Panc1 (cell line): Measurements from ENCODE around the gene TMEM14C. TPM values are rescaled to one million over a fixed set of nuclear protein-coding genes. Genes with fewer than 3 reads are reported as not detected.
A peak's percentile ranks its signal among the peaks of the same experiment; 100 is the strongest.

Experiments
- ATAC-seq: fragments of 200-7000 bp; cut with Tn5 transposase; 2 replicates; pipeline ENCODE4 v1.9.1; 2020; ENCODE audit warnings: mild to moderate bottlenecking, moderate library complexity
- BruUV-seq: library from RNA; stranded (reverse); fragments of 400-500 nt; replicated peaks from 2 replicates; lab custom pipeline; 2021; lab: Mats Ljungman, UMichigan
- CTCF ChIA-PET: fragments of 300-600 bp; sonication (Branson Sonifier 250); formaldehyde crosslinking; loops from one replicate; lab custom pipeline; 2022; ENCODE audit warnings: antibody characterized with exemption; lab: Charles Lee
- POLR2A ChIA-PET: fragments of 300-600 bp; sonication (Branson Sonifier 250); formaldehyde crosslinking; loops from one replicate; lab custom pipeline; 2022; ENCODE audit warnings: antibody characterized with exemption; lab: Charles Lee
- DNase-seq: peaks from one replicate; pipeline ENCODE4 v3.0.0-alpha.2; 2010; ENCODE audit warnings: low read depth, low spot score
- H3K27ac ChIP-seq: 2 replicates; pipeline ENCODE4 v1.5.1; 2011; ENCODE audit warnings: mild to moderate bottlenecking, low read length, inconsistent platforms
- H3K27me3 ChIP-seq: fragments of 200-500 bp; sonication (Bioruptor generic); 2 replicates; pipeline ENCODE4 v1.6.0; 2014; ENCODE audit warnings: low read length, inconsistent platforms; ENCODE audit not compliant: control insufficient read depth, insufficient read depth
- H3K36me3 ChIP-seq: fragments of 200-500 bp; sonication (Bioruptor generic); 2 replicates; pipeline ENCODE4 v1.5.1; 2014; ENCODE audit warnings: inconsistent platforms, mild to moderate bottlenecking, low read length, moderate library complexity; ENCODE audit not compliant: control insufficient read depth, insufficient read depth
- H3K4me1 ChIP-seq: 2 replicates; pipeline ENCODE4 v1.5.1; 2011; ENCODE audit warnings: inconsistent platforms, mild to moderate bottlenecking, low read length, moderate library complexity; ENCODE audit not compliant: control insufficient read depth, insufficient read depth
- H3K4me3 ChIP-seq, 2 experiments: 2 replicates each; pipeline ENCODE4 v1.5.1; 2011 to 2012; ENCODE audit warnings: low read depth in 2 of 2, low read length in 2 of 2, mild to moderate bottlenecking in 2 of 2, inconsistent platforms in 1 of 2, moderate library complexity in 1 of 2
- H3K9me3 ChIP-seq: fragments of 200-500 bp; sonication (Bioruptor generic); 2 replicates; pipeline ENCODE4 v1.5.1; 2014; ENCODE audit warnings: low read depth, mild to moderate bottlenecking, inconsistent platforms, low read length, moderate library complexity; ENCODE audit not compliant: control insufficient read depth, insufficient read depth
- CTCF ChIP-seq: fragments of 450-650 bp; IDR thresholded peaks from 2 replicates; pipeline ENCODE4 v1.5.1; 2017; ENCODE audit warnings: mild to moderate bottlenecking
- POLR2AphosphoS5 ChIP-seq: IDR thresholded peaks from 2 replicates; pipeline ENCODE4 v1.6.1; 2012; ENCODE audit warnings: mild to moderate bottlenecking, low read depth, low read length, moderate library complexity
- SIN3A ChIP-seq: IDR thresholded peaks from 2 replicates; pipeline ENCODE4 v1.6.1; 2012; ENCODE audit warnings: low read depth, mild to moderate bottlenecking, low read length, moderate library complexity, borderline replicate concordance; ENCODE audit not compliant: insufficient read depth
- TCF7L2 ChIP-seq: IDR thresholded peaks from 2 replicates; pipeline ENCODE4 v1.6.1; 2011; ENCODE audit warnings: mild to moderate bottlenecking, low read depth, low read length, inconsistent platforms
- in situ Hi-C: cut with HindIII; loops from 2 replicates; pipeline ENCODE4 v1.10.0; 2016; ENCODE audit warnings: low sequenced_read_pairs, low pct_unique_long_range_greater_than_20kb
- intact Hi-C: fragments of 100-400 bp; cut with micrococcal nuclease; formaldehyde crosslinking; loops from one replicate; pipeline ENCODE4 v1.10.0; 2022; ENCODE audit not compliant: unreplicated experiment
- total RNA-seq: library from RNA; stranded (reverse); gene quantifications from one replicate; pipeline ENCODE4 v1.2.1, GENCODE V29; 2021; ENCODE audit not compliant: unreplicated experiment
- TF ChIP-seq, protein P1 (sequence below), 2 experiments: IDR thresholded peaks; 2 replicates each; pipeline ENCODE4 v1.6.1; 2011 to 2012; ENCODE audit warnings: low read depth in 2 of 2, control low read depth in 1 of 2, low read length in 1 of 2, mild to moderate bottlenecking in 1 of 2, moderate library complexity in 1 of 2; ENCODE audit not compliant: insufficient read depth in 1 of 2

The TMEM14C gene
- total RNA-seq, 1 experiment from 2014 or later, result 159 TPM

DNA sequence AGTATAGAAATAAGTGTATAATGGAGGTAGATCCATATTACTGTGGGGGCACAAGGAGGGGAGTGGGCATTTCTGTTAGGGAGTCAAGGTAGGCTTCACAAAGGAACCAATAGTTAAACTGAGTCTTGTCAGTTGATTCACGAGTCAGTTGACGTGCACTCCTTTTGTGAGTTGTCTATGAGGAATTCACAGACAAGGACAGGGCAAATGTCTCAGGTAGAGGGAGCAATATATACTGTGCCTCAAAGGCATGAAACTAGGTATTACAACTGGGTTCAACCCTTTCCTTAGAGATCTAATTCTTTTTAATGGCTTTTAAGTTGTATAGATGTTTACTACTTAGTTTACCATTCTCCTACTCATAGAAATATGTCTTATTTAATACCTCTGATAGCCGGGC, 11.0 kb downstream of the TMEM14C start:
- H3K4me3 ChIP-seq, result no peak overlapping the region
- H3K27me3 ChIP-seq, result no peaks in the 10 kb centered on the region
- CTCF ChIA-PET, result no interaction called here
- peak overlapping the region; percentile 98 for H3K27ac ChIP-seq
- POLR2A ChIA-PET, result interaction anchor here (1.2 kb wide), 1 partner anchor 39 kb away, joined by 4 read pairs; the partner anchor contains the start of genes C6orf52 and PAK1IP1
- peaks cover 5% of the 10 kb centered on the region; the same call in 1 of the 2 replicates for H3K36me3 ChIP-seq
- intact Hi-C loops, result no loop called here
- TF ChIP-seq, protein P1, sequence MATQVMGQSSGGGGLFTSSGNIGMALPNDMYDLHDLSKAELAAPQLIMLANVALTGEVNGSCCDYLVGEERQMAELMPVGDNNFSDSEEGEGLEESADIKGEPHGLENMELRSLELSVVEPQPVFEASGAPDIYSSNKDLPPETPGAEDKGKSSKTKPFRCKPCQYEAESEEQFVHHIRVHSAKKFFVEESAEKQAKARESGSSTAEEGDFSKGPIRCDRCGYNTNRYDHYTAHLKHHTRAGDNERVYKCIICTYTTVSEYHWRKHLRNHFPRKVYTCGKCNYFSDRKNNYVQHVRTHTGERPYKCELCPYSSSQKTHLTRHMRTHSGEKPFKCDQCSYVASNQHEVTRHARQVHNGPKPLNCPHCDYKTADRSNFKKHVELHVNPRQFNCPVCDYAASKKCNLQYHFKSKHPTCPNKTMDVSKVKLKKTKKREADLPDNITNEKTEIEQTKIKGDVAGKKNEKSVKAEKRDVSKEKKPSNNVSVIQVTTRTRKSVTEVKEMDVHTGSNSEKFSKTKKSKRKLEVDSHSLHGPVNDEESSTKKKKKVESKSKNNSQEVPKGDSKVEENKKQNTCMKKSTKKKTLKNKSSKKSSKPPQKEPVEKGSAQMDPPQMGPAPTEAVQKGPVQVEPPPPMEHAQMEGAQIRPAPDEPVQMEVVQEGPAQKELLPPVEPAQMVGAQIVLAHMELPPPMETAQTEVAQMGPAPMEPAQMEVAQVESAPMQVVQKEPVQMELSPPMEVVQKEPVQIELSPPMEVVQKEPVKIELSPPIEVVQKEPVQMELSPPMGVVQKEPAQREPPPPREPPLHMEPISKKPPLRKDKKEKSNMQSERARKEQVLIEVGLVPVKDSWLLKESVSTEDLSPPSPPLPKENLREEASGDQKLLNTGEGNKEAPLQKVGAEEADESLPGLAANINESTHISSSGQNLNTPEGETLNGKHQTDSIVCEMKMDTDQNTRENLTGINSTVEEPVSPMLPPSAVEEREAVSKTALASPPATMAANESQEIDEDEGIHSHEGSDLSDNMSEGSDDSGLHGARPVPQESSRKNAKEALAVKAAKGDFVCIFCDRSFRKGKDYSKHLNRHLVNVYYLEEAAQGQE (IDR thresholded peaks at IDR 0.05; ENCODE audit: insufficient read depth in 1 of 2, low read depth in 2 of 2, low read length in 1 of 2), result no peak
- no peak for TF ChIP-seq CTCF
- no peak for TF ChIP-seq POLR2AphosphoS5
- TF ChIP-seq SIN3A, result no peak
- TF ChIP-seq TCF7L2, result no peak
- in situ Hi-C loops, result no loop called here
- peaks cover 31% of the 10 kb centered on the region for H3K4me1 ChIP-seq
- peak; percentile 47; the same call in 1 of the 2 replicates for ATAC-seq
- BruUV-seq, result no TSS peak
- DNase-seq, result no peak
- H3K9me3 ChIP-seq, result no peaks in the 10 kb centered on the region

- Histone ChIP-seq H3K27ac (peak overlapping the region; percentile 98), H3K27me3 (no peaks in the 10 kb centered on the region), H3K4me1 (peaks cover 34% of the 10 kb centered on the region), H3K4me3 (no peak overlapping the region), H3K36me3 (no peaks in the 10 kb centered on the region), H3K9me3 (no peaks in the 10 kb centered on the region)
- ATAC-seq, result no peak
- ChIA-PET POLR2A (interaction anchor here (0.7 kb wide), 1 partner anchor 50 kb away, joined by 3 read pairs; no protein-coding TSS in a partner anchor), CTCF (no interaction called here)
- DNase-seq, result no peak
- BruUV-seq, result no TSS peak
- in situ Hi-C loops (no loop called here), intact Hi-C loops (no loop called here)
- TF ChIP-seq SIN3A (no peak), TCF7L2 (no peak), CTCF (no peak), POLR2AphosphoS5 (no peak)
- TF ChIP-seq, protein P1 (IDR thresholded peaks at IDR 0.05; ENCODE audit: insufficient read depth in 1 of 2, low read depth in 2 of 2, low read length in 1 of 2), result no peak
Measured at GRCh38 chr6:10736731-10737130, 13.9 kb downstream of the TMEM14C start.
